Raji (cell line): ENCODE data around the gene CEP170B.

Experiments
- POLR2A ChIP-seq: IDR thresholded peaks from 2 replicates; pipeline ENCODE4 v1.6.1; 2011; ENCODE audit warnings: low read depth, low read length, control low read depth; ENCODE audit not compliant: insufficient read depth

CEP170B gene

DNA sequence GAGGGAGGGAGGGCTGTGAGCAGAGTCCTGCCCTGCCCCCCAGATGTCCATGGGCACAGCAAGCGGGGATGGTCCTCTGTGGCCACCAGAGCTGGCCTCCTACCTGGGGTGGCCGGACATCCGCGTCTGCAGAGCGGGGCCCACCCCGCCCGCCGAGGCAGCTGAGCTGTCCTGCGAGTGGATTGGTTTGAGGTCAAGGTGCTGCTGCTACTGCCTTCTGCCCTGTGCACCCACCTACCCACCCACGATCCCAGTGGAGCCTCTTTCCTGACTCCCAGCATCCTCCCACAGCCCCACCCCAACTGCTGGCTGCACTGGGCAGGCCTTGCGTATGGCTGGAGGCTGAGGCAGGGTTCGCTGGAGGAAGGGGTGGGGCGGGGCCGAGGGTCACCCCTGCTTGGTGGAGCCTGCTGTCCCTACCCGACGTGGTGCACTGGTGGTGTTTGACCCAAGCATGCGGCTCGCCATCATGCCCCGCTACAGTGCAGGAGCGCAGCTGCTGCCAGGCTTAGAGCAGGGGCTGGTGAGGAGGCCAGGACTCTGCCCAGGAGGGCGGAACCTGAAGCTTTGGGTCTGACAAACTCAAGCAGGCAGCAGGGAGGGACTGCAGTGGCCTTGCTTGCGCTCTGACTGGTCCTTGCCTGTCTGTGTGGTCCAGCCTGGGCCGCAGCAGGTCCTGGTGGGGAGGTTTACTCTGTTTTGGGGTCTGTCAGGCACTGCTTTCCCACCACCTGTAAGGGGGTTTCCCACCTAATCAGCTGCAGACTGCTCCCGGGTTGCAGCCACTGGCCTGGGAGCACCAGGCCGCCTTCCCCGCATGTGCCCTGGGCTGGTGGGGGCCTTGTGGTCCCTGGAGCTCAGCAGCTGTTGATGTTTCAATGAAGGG, 23.7 kb downstream of the CEP170B start:
- TF ChIP-seq POLR2A, result no peak

GRCh38 chr14:104889375-104889757, 24.3 kb downstream of the CEP170B start:
- no peak for TF ChIP-seq POLR2A

DNA sequence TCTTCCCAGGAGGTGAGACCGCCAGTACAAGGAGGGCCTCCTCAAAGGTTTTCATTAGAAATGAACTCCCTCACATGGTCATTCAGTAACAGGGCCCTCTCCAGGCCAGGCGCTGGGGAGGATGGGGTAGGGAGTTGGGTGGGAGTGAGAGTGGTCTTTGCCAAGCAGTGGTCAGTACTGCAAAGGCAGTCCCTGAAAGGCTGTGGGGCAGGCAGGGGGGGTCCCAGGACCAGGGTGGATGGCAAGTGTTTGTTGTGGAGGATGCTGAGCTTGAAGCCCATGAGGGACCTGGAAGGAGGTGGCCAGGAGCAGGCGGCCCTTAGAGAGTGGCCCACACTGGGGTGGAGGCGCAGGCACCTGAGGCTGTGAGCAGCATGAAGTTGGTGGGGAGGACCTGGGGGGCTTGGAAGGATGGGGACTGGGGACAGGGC, 26.1 kb downstream of the CEP170B start:
- TF ChIP-seq POLR2A, result no peak

- no peak for TF ChIP-seq POLR2A
These were observed 26.8 kb downstream of the CEP170B start for GRCh38 chr14:104891664-104892530.

DNA sequence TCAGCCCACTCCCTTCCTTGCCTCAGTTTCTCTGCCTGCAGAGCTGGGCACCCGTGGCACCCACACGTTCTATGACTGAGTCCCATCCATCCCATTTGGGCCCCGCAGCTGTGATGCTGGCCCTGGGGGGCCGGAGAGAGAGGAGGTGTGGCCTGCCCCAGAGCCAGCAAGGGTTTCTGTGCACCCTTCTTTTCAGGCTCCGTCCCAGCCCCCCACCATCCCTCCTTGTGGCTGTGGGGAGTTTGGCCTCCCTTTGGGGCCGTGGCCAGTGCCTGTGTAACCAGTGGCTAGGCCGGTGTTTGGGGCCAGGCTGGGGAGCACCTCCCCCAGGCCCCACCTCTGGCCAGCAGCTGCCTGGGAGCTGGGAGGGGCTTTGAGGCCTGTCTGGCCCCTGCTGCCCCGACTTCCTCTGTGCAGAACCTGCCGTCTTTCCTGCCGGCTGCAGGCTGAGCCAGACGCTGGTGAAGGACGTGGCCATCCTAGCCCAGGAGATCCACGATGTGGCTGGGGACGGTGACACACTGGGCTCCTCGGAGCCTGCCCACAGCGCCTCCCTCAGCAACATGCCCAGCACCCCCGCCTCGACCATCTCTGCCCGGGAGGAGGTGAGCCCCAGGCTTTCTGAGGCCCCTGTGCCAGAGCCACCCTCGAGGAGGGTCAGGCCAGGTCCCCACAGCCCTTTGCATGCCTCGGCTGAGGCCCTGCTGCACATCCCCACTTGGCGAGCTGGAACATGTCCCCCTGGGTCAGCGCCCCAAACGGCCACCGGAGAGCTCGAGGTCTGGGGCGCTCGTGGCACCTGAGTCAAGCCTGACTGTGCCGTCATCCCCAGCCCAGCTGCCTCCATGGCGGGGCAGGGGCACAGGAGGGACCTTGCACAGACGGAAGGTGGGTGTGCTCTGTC, 27.7 kb downstream of the CEP170B start:
- no peak for TF ChIP-seq POLR2A

- TF ChIP-seq POLR2A, result no peak
These were observed 28.6 kb downstream of the CEP170B start for GRCh38 chr14:104893435-104894207.

DNA sequence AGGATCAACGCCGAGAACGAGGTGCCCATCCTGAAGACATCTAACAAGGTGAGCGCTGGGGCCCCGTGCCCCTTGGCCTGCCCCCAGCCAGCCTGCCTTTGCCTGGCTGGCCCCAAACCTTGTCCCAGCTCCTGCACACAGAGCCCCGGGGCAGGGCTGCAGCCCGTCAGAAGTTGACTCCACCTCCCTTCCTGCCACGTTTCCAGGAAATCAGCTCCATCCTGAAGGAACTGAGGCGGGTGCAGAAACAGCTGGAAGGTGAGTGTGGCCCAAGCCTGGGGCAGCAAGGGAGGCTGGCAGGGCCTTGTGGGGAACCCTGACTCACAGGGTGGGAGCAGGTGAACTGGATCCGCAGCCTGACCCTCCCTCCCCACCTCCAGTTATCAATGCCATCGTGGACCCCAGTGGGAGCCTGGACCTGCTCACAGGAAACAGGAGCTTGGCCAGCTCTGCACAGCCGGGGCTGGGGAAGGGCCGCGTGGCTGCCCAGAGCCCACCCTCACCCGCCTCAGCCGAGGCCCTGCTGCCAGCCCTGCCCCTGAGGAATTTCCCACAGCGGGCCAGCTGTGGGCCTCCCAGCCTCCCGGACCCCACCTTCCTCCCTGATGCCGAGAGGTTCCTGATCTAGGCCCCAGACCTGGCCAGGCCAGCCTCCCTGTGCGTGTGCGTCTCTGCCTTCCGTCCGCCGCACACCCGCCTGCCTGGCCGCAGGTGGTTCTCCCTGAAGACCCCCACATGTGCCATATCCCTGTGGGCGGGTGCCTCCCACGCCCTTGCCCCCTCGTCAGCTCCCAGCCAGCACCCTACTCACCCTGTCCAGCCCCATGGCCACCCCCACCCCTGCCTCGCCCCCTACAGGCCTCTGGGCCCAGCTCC, 29.5 kb downstream of the CEP170B start:
- no peak for TF ChIP-seq POLR2A

DNA sequence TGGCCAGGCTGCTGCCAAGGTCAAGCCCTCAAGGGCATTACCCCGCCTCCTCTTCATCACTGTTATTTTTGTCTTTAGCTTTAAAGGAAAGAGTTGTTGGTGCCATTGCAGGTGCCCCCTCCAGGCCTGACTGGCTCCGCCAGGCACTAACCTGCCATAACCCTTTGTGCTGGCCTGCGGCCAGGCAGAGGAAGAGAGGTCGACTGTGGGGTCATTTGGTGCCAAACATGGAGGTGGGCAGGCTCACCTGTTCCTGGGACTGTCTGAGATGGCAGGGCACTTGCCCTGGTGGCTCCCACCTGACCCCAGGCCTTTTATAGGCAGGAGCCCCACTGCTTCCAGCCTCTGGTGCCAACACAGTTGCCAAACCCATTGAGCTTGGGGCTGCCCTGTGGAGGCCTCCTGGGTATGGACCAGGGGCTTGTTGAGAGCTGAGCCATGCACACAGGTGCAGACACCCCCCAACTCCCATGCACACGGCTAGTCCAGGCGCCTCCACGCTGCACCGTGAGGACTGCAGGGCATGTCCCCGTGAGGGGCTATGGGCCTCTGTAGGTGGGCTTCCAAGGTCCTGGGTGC, 30.2 kb downstream of the CEP170B start:
- no peak for TF ChIP-seq POLR2A

DNA sequence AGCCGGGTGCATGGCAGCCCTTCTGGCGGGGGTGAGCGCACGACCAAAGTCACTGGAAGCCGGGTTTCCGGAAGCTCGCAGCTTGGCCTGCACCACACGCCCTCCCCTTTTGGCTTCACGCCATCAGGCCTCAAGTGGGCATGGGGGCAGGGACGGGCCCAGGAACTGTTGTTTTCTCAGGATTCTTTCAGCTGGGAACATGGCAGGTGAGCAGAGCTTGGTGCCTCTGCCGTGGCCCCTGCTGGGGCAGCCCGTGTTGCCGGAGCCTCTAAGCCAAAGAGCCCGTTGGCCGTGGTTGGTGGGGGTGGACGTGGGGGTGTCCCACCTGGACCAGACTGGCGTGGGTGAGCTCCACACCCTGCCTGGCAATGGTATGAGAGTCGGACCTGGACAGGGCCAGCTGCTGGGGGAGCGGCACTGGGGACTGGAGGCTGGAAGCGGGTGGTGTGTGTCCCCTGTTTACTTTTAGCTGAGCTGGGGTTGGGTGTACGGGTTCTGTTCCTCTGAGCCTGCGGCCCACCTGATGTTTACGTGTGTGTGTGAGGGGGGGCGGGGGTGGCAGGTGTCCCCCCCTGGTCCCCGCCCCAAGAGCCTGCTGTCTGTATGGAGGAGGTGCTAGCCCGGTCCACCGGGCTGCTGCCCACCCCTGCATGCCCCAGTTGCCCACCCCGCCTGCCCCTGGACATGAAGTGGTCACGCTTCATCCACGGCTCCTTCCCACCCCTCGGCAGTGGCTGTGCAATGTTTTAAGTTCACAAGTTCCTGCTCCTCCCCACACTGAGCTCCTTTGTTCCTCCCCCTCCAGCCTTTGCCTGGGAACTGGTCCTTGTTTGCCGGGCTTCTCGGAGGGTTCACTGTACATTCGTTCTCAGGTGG, 31.0 kb downstream of the CEP170B start:
- TF ChIP-seq POLR2A, result no peak

DNA sequence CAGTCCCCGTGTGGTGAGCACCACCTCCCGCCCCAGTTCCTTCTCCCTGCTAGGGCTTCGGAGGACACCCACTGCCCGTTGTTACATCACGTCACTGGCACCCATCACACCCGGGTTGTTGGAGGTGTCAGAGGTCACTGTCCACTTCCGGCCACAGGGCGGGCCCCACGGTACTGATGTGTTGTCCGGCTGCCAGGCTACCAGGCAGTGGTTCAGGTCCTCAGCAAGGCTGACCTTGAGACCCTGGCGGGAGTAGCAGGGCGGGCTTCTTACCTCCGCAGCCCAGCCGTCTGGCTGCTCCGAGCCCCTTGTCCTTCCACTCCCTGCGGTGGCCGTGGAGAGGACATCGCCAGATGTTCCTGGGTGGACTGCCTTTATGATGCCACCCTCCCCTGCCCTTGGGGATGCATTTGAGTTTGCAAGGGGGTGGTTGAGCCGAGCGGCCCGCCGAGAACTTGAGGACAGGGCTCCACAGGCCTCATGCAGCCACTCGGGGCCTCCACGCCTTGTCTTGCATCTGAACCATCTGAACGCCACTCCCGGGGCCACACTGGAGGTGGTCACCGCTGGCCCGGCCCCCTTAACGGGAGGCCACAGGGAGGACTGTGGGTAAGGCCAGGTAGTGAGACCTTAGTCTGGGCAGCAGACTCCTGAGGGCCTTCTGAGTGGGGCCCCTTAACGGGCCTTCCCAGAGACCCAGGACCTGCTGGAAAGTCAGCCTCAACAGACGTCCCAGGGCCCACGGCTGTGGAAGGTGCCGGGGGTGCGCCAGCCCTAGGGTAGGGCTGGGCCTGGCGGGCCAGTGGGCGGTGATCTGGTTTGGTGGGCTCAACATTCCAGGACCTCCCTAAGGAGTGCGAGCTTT, 32.5 kb downstream of the CEP170B start:
- TF ChIP-seq POLR2A, result no peak

DNA sequence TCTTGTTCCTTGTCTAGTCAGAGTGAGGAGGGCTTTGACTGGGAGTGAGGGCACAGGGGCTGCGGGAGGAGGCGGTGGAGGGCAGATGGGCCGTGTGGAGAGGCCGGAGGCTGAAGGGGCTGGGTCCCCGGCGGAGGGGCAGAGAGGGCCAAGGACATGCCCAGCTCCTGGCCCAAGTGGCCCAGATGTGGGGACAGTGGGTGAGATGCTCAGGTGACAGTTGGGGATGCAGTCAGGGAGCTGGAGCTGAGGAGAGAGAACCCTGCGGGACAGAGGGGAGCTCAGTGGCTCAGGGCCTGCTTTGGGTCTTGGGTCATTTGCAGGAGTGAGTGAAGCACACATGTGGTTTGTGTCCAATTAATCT, 33.1 kb downstream of the CEP170B start:
- no peak for TF ChIP-seq POLR2A

- TF ChIP-seq POLR2A, result no peak
These were observed 33.9 kb downstream of the CEP170B start for GRCh38 chr14:104898870-104899510.
